Vagina (tissue), 2 donors: Measurements from ENCODE around the gene FHIT.

ENCODE experiments used
- CTCF ChIP-seq, 3 experiments: fragments of 450-650 bp in 2 of 3; fragments of 200-600 bp in 1 of 3; sonication (generic) in 1 of 3; IDR thresholded peaks; one replicate each; pipeline ENCODE4 v1.5.1; 2017 to 2019; ENCODE audit warnings: antibody characterized with exemption in 3 of 3, mild to moderate bottlenecking in 2 of 3, moderate library complexity in 2 of 3
- POLR2A ChIP-seq, 2 donors: fragments of 450-650 bp; IDR thresholded peaks; one replicate each; pipeline ENCODE4 v1.6.1; 2017; ENCODE audit warnings: antibody characterized with exemption in 2 of 2, mild to moderate bottlenecking in 2 of 2, moderate library complexity in 2 of 2

GRCh38 chr3:60337421-60337820 is 913.8 kb downstream of the FHIT start:
- TF ChIP-seq CTCF (IDR thresholded peaks at IDR 0.05) (no peak), POLR2A (IDR thresholded peaks at IDR 0.05) (no peak)
